Kidney (tissue), 14 donors: ENCODE measurements around the gene KY. TPM values are rescaled to one million over a fixed set of nuclear protein-coding genes. Genes with fewer than 3 reads are reported as not detected.

ENCODE experiments used
- DNase-seq, 5 donors: peaks; one replicate each; pipeline ENCODE4 v3.0.0-alpha.2; 2013 to 2020
- FAIRE-seq: peaks from 2 replicates; lab custom pipeline; 2012; peaks lifted over from hg19 to GRCh38; lab: Jason Lieb, UNC
- H3K27ac ChIP-seq, 2 donors: one replicate each; pipeline ENCODE4 v1.7.0; 2013; ENCODE audit warnings: low read depth in 2 of 2, low read length in 2 of 2, inconsistent platforms in 1 of 2
- H3K27me3 ChIP-seq: one replicate; pipeline ENCODE4 v1.7.1; 2013; ENCODE audit warnings: low read length, inconsistent platforms; ENCODE audit not compliant: control insufficient read depth, insufficient read depth
- H3K36me3 ChIP-seq, 3 donors: one replicate each; pipeline versions ENCODE4 v1.7.0 to v1.7.1; 2013; ENCODE audit warnings: low read length in 3 of 3, control low read depth in 1 of 3, inconsistent platforms in 1 of 3; ENCODE audit not compliant: insufficient read depth in 3 of 3, control insufficient read depth in 2 of 3
- H3K4me1 ChIP-seq, 3 donors: one replicate each; pipeline versions ENCODE4 v1.7.0 to v1.7.1; 2013; ENCODE audit warnings: low read length in 3 of 3, inconsistent platforms in 1 of 3, low read depth in 1 of 3; ENCODE audit not compliant: control insufficient read depth in 2 of 3, insufficient read depth in 2 of 3
- H3K4me3 ChIP-seq, 3 donors: one replicate each; pipeline versions ENCODE4 v1.7.0 to v1.8.1; 2013; ENCODE audit warnings: low read length in 3 of 3, control low read depth in 1 of 3, inconsistent platforms in 1 of 3
- H3K9ac ChIP-seq, 3 donors: one replicate each; pipeline versions ENCODE4 v1.7.0 to v1.7.1; 2013; ENCODE audit warnings: low read length in 3 of 3, control low read depth in 1 of 3, inconsistent platforms in 1 of 3
- H3K9me3 ChIP-seq, 3 donors: one replicate each; pipeline versions ENCODE4 v1.7.0 to v1.7.1; 2013; ENCODE audit warnings: low read length in 3 of 3, control low read depth in 1 of 3, inconsistent platforms in 1 of 3; ENCODE audit not compliant: control insufficient read depth in 2 of 3, insufficient read depth in 1 of 3
- CTCF ChIP-seq: IDR thresholded peaks from 3 replicates; pipeline ENCODE4 v1.5.1; 2012; ENCODE audit warnings: mild to moderate bottlenecking, moderate library complexity, borderline replicate concordance; ENCODE audit not compliant: insufficient read depth; ENCODE audit errors: extremely low read depth
- intact Hi-C: fragments of 100-400 bp; cut with DNase I; formaldehyde crosslinking; loops from one replicate; pipeline ENCODE4 v1.11.1; 2022
- polyA plus RNA-seq: library from polyadenylated mRNA; stranded (reverse); fragments of 350-450 nt; fragmentation: Illumina TruSeq; extraction: RNeasy Lipid Tissue Mini Kit (QIAGEN cat#74804); gene quantifications from one replicate; pipeline ENCODE4 v1.2.3, GENCODE V29; 2014; ENCODE audit warnings: low read depth, low replicate concordance; ENCODE audit not compliant: insufficient read depth
- total RNA-seq: library from RNA; stranded (reverse); fragmentation: NEBNext Ultra II Directional; extraction: Animal tissue kit (Norgen Biotek cat#: 25700); gene quantifications from one replicate; pipeline ENCODE4 v1.2.1, GENCODE V29; 2021
- donor health status: control.
- donor health status: control.
- donor health status: control.
- donor health status: control.
- donor health status: control.
- donor health status: DM: yes; HTN: yes; CAD: no.
- donor health status: Normal renal cell carcinoma (clear cell type).

Gene KY
- total and polyA plus RNA-seq, 2 donors from 2014 or later: 0.50 to 0.69 TPM

DNA sequence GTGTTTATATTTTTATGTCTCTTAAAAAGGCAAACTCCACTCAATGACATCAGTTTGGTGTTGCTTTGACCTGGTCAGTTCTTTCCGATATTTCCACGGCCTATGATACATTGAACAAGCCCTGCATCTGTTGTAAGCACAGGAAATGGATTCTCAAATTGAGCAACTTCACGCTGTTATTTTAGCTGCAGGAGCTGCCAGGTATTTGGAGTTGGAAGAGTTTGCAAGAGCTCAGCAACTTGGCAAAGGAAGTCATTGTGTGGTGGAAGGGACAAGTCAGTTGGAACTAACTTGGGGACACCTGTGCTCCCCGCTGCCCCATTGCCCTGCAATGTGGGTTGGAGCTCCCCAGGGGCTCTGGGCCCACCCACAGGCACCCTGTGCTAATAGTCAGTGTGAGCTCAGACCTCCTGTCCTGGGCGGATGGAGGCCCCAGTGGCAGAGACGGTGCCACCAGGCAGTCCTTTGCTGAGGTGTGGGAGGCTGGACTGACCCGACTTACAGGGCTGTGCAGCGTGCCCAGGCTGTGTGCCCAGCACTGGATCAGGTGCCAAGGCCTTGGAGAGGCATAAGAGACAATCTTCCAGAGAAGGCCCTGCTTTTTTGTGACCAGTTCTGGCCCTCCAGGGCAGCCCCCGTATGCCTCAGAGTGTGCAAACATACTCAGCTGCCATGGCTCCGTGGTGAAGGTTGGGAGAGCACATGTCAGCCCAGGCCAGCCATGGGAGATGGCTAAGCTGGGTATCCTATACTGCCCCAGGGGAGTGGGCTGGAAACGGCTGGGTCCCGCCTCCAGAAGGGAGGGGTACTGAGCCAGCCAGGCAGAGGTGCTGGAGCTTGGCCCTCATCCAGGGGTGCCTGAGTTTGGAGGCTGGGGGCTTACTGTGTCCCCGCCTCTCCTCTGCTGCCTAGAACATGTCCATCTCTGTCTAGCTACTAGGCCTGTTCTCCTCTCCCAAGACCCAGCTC is 43.5 kb downstream of the KY start:
- FAIRE-seq (no peak), DNase-seq (no peak)

DNA sequence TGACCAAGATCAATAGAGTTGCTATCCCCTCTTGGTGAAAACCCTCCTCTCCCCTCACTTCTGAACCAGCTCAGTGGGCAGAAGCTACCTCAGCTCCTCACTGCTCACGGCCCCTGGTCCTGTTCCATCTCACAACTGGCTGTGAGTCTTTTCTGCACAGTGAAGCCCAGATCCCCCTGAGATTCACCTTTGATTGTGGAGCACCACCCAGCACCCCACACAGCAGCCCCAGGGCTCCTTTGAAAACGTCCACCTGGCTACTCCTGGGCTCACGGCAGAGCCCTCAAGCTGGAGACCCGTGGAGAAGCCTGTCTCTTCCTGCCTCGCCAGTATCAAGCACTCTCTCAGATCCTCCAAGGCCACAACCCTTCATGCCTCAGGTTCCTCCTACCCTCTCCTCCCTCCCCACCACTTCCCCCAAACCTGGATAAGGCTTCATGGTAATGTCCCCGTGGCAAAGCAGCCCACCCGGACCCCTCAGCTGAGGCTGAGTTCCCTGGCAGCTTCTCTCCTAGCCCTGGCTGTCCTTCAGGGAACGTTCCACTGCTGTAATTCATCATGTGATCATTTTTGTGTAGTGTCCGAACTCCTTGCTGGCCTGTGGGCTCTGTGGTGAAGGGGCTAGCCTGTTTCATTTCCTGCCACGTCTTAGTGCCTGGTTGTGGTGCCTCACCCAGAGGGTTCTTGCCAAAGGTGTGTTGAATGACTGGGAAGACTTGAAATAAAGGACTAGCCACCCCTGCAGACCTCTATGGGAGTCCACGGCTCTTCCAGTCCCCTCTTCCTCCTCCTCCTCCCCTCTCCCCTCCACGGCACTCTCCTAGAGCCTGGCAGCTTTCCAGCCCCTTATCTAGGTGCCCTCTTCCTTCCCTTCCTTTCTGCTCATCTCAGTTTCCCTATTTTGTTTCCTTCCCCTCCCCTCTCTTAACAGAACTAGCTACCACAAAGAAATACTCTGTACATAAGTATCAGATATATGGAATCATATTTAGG is 44.5 kb downstream of the KY start:
- no peaks in the 10 kb centered on the region for H3K27me3 ChIP-seq
- TF ChIP-seq CTCF: no peak
- no peak overlapping the region for H3K4me3 ChIP-seq
- H3K9me3 ChIP-seq: no peaks in the 10 kb centered on the region
- DNase-seq (no peak), FAIRE-seq (no peak)
- intact Hi-C loops: no loop called here
- no peaks in the 10 kb centered on the region for H3K36me3 ChIP-seq
- no peak overlapping the region for H3K9ac ChIP-seq
- no peaks in the 10 kb centered on the region for H3K4me1 ChIP-seq
- no peak overlapping the region for H3K27ac ChIP-seq

More for the DNA sequence above, 43.5 kb downstream of the KY start:
- no peaks in the 10 kb centered on the region for H3K36me3 ChIP-seq
- no peak for TF ChIP-seq CTCF
- H3K27me3 ChIP-seq: no peaks in the 10 kb centered on the region
- H3K4me1 ChIP-seq: no peaks in the 10 kb centered on the region
- H3K9ac ChIP-seq: no peak overlapping the region
- no peak overlapping the region for H3K27ac ChIP-seq
- no peaks in the 10 kb centered on the region for H3K9me3 ChIP-seq
- intact Hi-C loops: no loop called here
- H3K4me3 ChIP-seq: no peak overlapping the region

DNA sequence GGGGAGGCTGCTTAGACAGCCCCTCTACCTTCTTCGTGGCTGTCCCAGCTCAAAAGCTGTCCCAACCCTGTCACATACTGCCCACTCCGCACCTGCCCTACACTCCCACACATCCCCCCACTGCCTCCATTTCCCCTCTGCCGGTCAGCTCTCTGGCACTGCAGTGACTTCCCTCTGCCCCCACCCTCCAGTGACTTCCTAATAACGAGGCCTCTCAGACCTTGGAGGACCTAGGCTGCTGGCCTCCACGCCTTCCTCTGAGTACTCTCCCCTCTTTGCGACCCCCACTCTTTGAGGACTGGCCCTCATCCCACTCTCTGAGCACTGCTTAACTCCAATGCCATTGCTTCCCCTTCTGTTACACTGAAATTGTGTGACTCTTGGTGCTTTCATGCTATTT is 45.3 kb downstream of the KY start:
- Histone ChIP-seq H3K4me1 (no peaks in the 10 kb centered on the region), H3K27ac (no peak overlapping the region), H3K27me3 (no peaks in the 10 kb centered on the region), H3K9ac (no peak overlapping the region), H3K9me3 (no peaks in the 10 kb centered on the region), H3K36me3 (no peaks in the 10 kb centered on the region), H3K4me3 (no peak overlapping the region)
- FAIRE-seq: no peak
- DNase-seq: no peak
- no peak for TF ChIP-seq CTCF
- intact Hi-C loops: no loop called here
